Lower leg skin (tissue), 4 donors: ENCODE data around the gene MACF1. TPM values are rescaled to one million over a fixed set of nuclear protein-coding genes. Genes with fewer than 3 reads are reported as not detected.
"Not testable (repeated sequence)": the region's sequence is repeated elsewhere in the genome, so short reads cannot be mapped to it uniquely, and the experiment has no call there.

Experiments used
- DNase-seq, 2 donors: peaks; one replicate each; pipeline ENCODE4 v3.0.0-alpha.2; 2019; ENCODE audit warnings: low spot score in 2 of 2
- H3K4me3 ChIP-seq: fragments of 200-600 bp; sonication (generic); 2 replicates; pipeline ENCODE4 v1.5.1; 2017; ENCODE audit warnings: mild to moderate bottlenecking, low read depth; ENCODE audit not compliant: poor library complexity, severe bottlenecking
- POLR2A ChIP-seq, 2 donors: fragments of 450-650 bp; IDR thresholded peaks; one replicate each; pipeline ENCODE4 v1.6.1; 2016 to 2017; ENCODE audit warnings: antibody characterized with exemption in 2 of 2, mild to moderate bottlenecking in 1 of 2, moderate library complexity in 1 of 2
- WGBS, 2 donors: methylation state at CpG; one replicate each; pipeline ENCODE4 v1.1.5; 2018; 5-methylcytosine and 5-hydroxymethylcytosine counted together
- intact Hi-C: fragments of 100-400 bp; cut with DNase I; formaldehyde crosslinking; loops from one replicate; pipeline ENCODE4 v1.15.0; 2023; ENCODE audit warnings: low total_unique reads
- total RNA-seq, 4 donors: library from RNA; depleted of rRNA; stranded (reverse); fragments of >200 nt; gene quantifications; one replicate each; pipeline ENCODE4 v1.1.0, GENCODE V29; 2016
- TF ChIP-seq, protein P1 (sequence below), 3 donors: fragments of 450-650 bp; IDR thresholded peaks; one replicate each; pipeline ENCODE4 v1.5.1; 2016; ENCODE audit warnings: antibody characterized with exemption in 3 of 3, mild to moderate bottlenecking in 3 of 3, moderate library complexity in 2 of 3

The MACF1 gene
- total RNA-seq, 4 donors from 2014 or later = 427 to 686 (median 463) TPM

DNA sequence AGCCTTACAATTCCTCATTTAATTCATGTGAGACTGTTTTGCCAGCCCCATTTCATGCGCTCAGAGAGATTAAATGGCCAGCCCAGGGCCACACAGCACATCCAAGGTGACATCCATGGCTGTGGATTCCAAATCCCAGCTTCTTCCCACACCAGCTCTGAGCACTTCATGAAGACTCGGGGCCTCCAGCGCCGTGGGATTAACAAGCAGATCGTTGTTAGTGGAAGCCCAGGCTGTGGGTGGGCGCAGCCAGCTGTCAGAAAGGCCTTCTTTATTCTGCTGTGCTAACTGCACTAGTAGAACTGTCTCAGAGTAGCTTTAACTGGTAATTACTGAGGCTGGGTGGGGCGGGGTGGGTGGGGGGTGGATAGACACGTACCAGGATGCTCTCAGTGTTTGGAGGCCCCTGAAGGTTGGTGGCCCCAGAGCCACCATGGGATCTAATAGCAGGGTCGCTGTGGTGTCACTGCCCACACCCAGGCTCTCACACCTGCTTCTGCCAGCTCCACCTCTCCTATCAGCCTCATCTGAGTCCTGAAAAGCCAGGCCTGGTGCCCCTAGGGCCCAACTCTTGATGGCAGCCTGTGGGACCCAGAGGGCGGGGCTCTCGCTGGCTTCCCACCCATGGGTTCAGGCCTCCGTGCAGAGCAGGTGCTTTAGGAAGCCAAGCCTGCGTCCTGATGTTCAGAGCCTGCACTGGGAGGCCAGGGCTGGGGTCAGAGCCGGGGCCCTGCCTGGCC, 290.3 kb downstream of the MACF1 start:
- TF ChIP-seq, protein P1, sequence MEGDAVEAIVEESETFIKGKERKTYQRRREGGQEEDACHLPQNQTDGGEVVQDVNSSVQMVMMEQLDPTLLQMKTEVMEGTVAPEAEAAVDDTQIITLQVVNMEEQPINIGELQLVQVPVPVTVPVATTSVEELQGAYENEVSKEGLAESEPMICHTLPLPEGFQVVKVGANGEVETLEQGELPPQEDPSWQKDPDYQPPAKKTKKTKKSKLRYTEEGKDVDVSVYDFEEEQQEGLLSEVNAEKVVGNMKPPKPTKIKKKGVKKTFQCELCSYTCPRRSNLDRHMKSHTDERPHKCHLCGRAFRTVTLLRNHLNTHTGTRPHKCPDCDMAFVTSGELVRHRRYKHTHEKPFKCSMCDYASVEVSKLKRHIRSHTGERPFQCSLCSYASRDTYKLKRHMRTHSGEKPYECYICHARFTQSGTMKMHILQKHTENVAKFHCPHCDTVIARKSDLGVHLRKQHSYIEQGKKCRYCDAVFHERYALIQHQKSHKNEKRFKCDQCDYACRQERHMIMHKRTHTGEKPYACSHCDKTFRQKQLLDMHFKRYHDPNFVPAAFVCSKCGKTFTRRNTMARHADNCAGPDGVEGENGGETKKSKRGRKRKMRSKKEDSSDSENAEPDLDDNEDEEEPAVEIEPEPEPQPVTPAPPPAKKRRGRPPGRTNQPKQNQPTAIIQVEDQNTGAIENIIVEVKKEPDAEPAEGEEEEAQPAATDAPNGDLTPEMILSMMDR (IDR thresholded peaks at IDR 0.05) = no peak
- no peak for TF ChIP-seq POLR2A (IDR thresholded peaks at IDR 0.05)

DNA sequence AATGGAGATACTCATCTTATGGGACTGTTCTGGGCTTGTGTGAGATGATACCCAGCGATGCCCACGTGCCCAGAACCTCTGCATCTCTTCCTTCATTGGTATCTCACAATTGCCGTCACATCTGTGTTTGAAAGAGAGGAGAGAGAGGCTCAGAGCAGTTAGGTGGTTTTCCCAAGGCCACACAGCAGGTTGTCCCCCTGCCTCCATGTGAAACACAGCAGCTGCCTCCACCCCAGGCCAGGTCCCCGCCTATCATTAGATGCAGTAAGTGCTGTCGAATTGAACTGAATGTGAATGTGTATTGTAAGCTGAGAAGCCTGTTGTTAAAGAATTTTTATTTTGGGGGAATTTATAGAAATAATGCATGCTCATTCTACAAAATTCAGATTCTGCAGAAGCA, 292.0 kb downstream of the MACF1 start:
- intact Hi-C loops, H3K4me3 ChIP-seq, DNase-seq: not testable (repeated sequence)
- 92 to 96% methylated on average over 5 of the region's 5 CpGs for WGBS, 2 donors

More for the DNA sequence above, 290.3 kb downstream of the MACF1 start:
- peak in 1 of 2 donors; percentile 53 for DNase-seq
- no peak overlapping the region for H3K4me3 ChIP-seq
- WGBS, 2 donors = 81 to 86% methylated on average over 11 to 12 of the region's 14 CpGs
- intact Hi-C loops = no loop called here

DNA sequence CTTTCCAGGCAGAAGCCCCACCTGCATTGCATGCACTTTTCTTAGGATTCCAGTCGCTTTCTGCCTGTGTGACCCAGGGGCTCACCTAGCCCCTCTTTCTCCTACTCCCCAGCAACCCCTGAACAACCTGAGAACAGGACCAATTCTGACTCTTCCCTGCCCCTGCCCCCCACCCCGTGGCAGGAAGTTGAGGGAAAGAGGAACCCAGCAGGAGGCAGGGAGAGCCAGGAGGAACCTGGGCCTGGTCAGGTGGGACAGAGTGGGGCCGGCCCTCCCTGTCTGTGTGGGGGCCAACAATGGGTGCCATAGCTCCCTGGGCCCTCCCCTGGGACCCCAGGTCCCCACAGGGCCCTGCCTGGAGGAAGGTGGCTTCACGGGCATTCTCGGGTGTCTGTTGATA, 293.1 kb downstream of the MACF1 start:
- intact Hi-C loops = no loop called here
- H3K4me3 ChIP-seq = no peak overlapping the region
- no peak for DNase-seq
- 68 to 78% methylated on average over 3 of the region's 5 CpGs for WGBS, 2 donors
- TF ChIP-seq, protein P1 (IDR thresholded peaks at IDR 0.05) = no peak
- TF ChIP-seq POLR2A (IDR thresholded peaks at IDR 0.05) = no peak

DNA sequence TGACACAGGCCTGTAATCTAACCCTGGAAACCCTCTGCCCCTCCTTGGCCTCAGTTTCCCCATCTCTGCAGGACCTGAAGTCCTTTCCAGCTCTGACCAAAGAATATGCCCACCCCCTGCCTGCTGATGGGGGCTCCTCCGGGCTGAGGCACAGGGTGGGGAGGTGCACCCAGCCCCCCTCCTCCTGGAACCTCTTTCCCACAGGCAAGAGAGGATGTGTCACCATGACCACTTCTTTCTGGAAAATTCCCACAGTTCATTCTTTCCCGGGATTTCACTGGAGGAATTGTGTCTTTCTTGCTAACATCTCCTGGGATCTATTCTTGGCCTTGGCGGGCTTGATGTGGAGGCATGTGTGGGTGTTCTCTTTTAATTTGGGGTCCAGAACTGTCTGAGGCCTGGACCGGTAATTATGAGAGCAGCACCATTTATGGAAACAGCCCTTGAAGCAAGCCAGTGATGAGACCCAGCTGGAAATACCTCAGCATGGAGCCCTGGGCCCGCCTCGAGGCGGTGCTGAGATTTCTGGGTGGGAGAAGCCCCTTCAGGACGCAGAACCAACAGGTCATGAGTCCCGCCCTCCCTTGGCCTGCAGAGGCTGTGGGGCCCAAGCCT, 293.7 kb downstream of the MACF1 start:
- DNase-seq, H3K4me3 ChIP-seq, intact Hi-C loops: not testable (repeated sequence)
- 78 to 81% methylated on average over 7 to 9 of the region's 9 CpGs for WGBS, 2 donors

DNA sequence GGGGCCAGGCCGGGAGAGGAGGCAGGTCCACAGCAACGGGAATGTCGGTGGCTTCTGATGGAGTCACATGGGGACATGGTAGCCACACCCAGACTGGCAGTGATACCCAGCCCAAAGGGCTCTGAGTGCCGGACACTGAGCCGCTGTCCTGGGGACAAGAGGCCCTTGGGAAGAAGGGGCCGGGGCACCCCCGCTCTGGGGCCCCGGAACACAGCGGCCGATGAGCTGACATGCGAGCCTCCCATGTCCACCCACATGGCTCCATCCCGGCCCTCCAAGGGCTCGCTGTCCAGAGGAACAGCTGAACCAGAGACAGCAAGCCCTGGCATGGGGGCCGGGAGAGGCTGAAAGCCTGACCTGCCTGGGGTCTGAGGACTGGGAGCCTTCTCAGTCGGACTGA, 294.3 kb downstream of the MACF1 start:
- DNase-seq, H3K4me3 ChIP-seq, intact Hi-C loops: not testable (repeated sequence)
- 95 to 98% methylated on average over 7 to 8 of the region's 15 CpGs for WGBS, 2 donors

DNA sequence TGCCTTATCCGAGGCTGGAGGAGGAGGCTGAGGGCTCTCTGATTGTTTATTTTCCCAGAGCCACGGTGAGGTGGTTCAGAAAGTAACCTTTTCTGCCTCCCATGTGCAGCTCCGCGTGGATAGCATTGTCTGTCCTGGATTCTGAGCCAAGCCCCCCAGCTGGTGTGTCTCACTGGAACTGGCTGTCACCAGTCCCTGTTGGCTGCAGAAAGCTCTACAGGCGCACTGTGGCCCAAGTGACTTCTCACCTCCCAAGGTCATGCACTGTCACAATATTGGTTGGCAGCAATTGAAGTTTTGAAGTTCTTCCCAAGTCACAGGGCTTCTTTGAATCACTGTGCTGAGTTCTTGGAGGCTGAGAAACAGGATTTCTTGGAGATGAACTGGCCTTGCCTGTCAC, 295.2 kb downstream of the MACF1 start:
- 82% methylated on average over 5 of the region's 5 CpGs for WGBS, 2 donors
- intact Hi-C loops = no loop called here
- no peak overlapping the region for H3K4me3 ChIP-seq
- DNase-seq = no peak
- TF ChIP-seq, protein P1 (IDR thresholded peaks at IDR 0.05) = no peak
- no peak for TF ChIP-seq POLR2A (IDR thresholded peaks at IDR 0.05)

DNA sequence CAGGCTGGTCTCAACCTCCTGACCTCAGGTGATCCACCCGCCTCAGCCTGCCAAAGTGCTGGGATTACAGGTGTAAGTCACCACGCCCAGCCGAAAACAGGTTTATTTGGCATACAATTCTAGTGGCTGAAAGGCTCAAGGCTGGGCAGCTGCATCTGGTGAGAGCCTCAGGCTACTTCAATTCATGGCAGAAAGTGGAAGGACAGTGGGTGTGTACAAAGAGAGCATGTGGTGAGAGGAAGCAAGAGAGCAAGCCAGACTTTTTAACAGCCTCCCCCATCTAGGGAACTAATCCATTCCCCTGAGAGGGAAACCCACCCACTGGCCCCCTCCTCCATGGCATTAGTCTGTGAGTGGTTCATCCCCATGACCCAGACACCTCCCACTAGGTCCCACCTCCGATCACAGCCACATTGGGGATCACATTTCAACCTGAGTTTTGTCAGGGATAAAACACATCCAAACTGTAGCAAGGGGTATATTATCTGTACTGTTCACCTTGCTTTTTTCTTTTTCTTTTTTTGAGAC, 296.4 kb downstream of the MACF1 start:
- intact Hi-C loops = no loop called here
- DNase-seq = no peak
- no peak overlapping the region for H3K4me3 ChIP-seq
- TF ChIP-seq, protein P1 (IDR thresholded peaks at IDR 0.05) = no peak
- no peak for TF ChIP-seq POLR2A (IDR thresholded peaks at IDR 0.05)
- WGBS, 2 donors = 45 to 52% methylated on average over 4 of the region's 4 CpGs
